ENCODE results near the gene HPS4.
A peak's percentile ranks its signal among the peaks of the same experiment; 100 is the strongest.

The HPS4 gene

GRCh38 chr22:26435327-26436093, 48.1 kb downstream of the HPS4 start:
- no peak overlapping the region for H3K27ac ChIP-seq
- no peak for DNase-seq (ENCODE audit: low spot score)
- no peak overlapping the region for H3K4me3 ChIP-seq
- TF ChIP-seq CTCF (IDR thresholded peaks at IDR 0.05): no peak

- no peak for DNase-seq (ENCODE audit: low spot score)
- TF ChIP-seq CTCF (IDR thresholded peaks at IDR 0.05): no peak
- Histone ChIP-seq H3K4me3 (no peak overlapping the region), H3K27ac (no peak overlapping the region)
Observed at GRCh38 chr22:26433805-26434204, 49.8 kb downstream of the HPS4 start.

GRCh38 chr22:26432619-26433311, 50.8 kb downstream of the HPS4 start:
- Histone ChIP-seq H3K4me3 (no peak overlapping the region), H3K27ac (no peak overlapping the region)
- no peak for TF ChIP-seq CTCF (IDR thresholded peaks at IDR 0.05)
- no peak for DNase-seq (ENCODE audit: low spot score)

- no peak overlapping the region for H3K27ac ChIP-seq
- H3K4me3 ChIP-seq: no peak overlapping the region
- no peak for DNase-seq (ENCODE audit: low spot score)
- TF ChIP-seq CTCF (IDR thresholded peaks at IDR 0.05): no peak
Observed at GRCh38 chr22:26431261-26431995, 52.2 kb downstream of the HPS4 start.

GRCh38 chr22:26430600-26430999, 53.0 kb downstream of the HPS4 start:
- DNase-seq (ENCODE audit: low spot score): no peak
- no peak overlapping the region for H3K27ac ChIP-seq
- TF ChIP-seq CTCF (IDR thresholded peaks at IDR 0.05): no peak
- H3K4me3 ChIP-seq: no peak overlapping the region

- Histone ChIP-seq H3K4me3 (peak overlapping the region; percentile 71), H3K27ac (peak overlapping the region in 1 of 2 donors; percentile 60)
- TF ChIP-seq CTCF (IDR thresholded peaks at IDR 0.05): no peak
- no peak for DNase-seq (ENCODE audit: low spot score)
Observed at GRCh38 chr22:26429458-26430286, 53.9 kb downstream of the HPS4 start.

Measured in coronary artery (tissue), 2 donors.